ENCODE data around the gene HACD1. TPM values are rescaled to one million over a fixed set of nuclear protein-coding genes. Genes with fewer than 3 reads are reported as not detected.

The HACD1 gene
- total RNA-seq, 2 experiments from 2014 or later: 0.40 to 1.1 TPM

DNA sequence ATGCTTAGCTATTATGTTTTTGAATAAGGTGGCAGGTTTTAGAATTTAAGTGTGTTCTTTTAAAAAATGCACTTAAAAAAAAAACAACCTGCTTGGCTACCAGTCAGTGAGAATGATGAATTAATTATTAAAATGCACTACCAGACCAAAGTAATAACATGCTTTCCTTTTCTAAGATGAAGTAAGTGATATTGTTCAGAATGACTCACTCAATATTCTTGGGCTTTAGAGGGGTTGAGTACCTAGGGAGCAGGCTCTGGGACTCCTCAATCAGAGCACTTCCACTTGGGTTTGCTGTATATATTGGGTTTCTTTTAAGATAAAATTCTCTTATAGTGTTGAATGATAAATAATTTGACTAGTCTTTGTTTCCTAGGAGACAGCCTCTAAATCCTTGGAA lies 35.4 kb upstream of the HACD1 start:
- ChIA-PET CTCF (interaction anchor here (1.2 kb wide), 1 partner anchor 10 kb away, joined by 4 read pairs; no protein-coding TSS in a partner anchor), POLR2A (interaction anchor here (1.0 kb wide), 1 partner anchor 8 kb away, joined by 3 read pairs; no protein-coding TSS in a partner anchor)
- Mint-ChIP-seq H3K9me3 (ENCODE audit: insufficient read depth) (peaks cover 43% of the 10 kb centered on the region), H3K36me3 (ENCODE audit: low read depth) (peaks cover 86% of the 10 kb centered on the region), H3K4me1 (ENCODE audit: low read depth) (peaks cover 79% of the 10 kb centered on the region), H3K27ac (no peak overlapping the region), H3K4me3 (no peak overlapping the region), H3K27me3 (ENCODE audit: low read depth) (no peaks in the 10 kb centered on the region)
- ATAC-seq: no peak
- DNase-seq: no peak

DNA sequence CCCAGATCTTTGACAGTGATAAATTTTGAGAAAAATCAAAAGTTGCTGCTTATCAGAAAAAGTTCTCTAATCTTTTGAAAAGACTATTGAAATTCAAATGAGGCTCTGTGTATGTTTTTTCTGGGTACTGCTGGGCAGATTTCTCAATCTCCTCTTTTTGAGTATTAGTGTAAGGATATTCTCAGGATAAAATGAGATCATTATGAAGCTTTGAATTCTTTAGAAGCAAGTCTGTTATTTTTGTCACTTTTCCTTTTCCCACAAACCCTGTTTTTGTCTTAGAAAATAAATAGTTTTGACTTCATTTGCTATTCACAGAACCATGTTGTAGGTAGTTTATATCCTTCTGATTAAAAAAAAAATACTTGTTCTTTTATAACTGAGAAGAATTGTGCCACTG lies 34.7 kb upstream of the HACD1 start:
- peak overlapping the region; percentile 58 for H3K27ac Mint-ChIP-seq
- DNase-seq (no peak), ATAC-seq (no peak)
- peaks cover 80% of the 10 kb centered on the region for H3K4me1 Mint-ChIP-seq (ENCODE audit: low read depth)
- H3K36me3 Mint-ChIP-seq (ENCODE audit: low read depth): peaks cover 86% of the 10 kb centered on the region
- H3K27me3 Mint-ChIP-seq (ENCODE audit: low read depth): no peaks in the 10 kb centered on the region
- CTCF ChIA-PET: no interaction called here
- POLR2A ChIA-PET: no interaction called here
- peaks cover 40% of the 10 kb centered on the region for H3K9me3 Mint-ChIP-seq (ENCODE audit: insufficient read depth)
- H3K4me3 Mint-ChIP-seq: no peak overlapping the region

DNA sequence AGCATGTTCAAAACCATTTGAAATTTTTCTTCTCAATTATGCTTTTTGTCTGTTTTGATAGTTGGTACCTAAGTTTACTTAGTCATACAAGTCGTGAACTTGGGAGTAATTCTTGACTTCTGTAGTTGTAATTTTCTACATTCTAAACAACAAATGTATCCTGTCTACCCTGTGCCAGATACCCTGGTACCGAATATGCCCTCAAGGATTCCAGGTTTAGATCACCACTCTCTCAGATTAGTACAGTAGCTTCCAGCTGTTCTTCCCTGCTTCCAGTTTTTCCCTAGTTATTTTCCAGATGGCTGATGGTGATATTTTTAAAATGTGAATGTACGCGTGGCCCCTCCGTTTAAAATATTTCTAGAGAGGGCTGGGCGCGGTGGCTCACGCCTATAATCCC lies 33.2 kb upstream of the HACD1 start:
- Mint-ChIP-seq H3K4me1 (ENCODE audit: low read depth) (peaks cover 81% of the 10 kb centered on the region), H3K27ac (peak overlapping the region; percentile 82), H3K36me3 (ENCODE audit: low read depth) (peaks cover 83% of the 10 kb centered on the region), H3K4me3 (peak overlapping the region; percentile 28), H3K9me3 (ENCODE audit: insufficient read depth) (peaks cover 36% of the 10 kb centered on the region), H3K27me3 (ENCODE audit: low read depth) (no peaks in the 10 kb centered on the region)
- POLR2A ChIA-PET: interaction anchor here (0.6 kb wide), 1 partner anchor 413 kb away, joined by 3 read pairs; no protein-coding TSS in a partner anchor
- no peak for DNase-seq
- CTCF ChIA-PET: no interaction called here
- ATAC-seq: no peak

DNA sequence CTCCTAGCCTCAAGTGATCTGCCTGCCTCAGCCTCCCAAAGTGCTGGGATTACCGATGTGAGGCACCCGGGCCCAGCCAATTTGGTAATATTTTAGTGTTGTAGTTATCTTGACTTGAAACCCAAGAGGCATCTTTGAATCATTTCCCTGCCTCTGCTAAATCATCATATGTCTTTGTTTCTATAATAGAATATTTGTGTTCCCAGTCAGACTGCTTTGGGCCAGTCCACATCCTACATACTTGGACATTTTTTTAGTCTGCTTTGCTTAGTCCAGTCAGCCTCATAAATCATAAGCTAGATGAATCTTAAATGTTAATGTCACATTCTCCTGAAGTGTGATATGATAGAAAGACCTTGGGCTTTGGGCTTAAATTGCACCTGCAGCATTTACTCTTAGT lies 32.7 kb upstream of the HACD1 start:
- peaks cover 79% of the 10 kb centered on the region for H3K4me1 Mint-ChIP-seq (ENCODE audit: low read depth)
- DNase-seq: no peak
- no peak for ATAC-seq
- POLR2A ChIA-PET: no interaction called here
- CTCF ChIA-PET: no interaction called here
- H3K27me3 Mint-ChIP-seq (ENCODE audit: low read depth): no peaks in the 10 kb centered on the region
- peaks cover 31% of the 10 kb centered on the region for H3K9me3 Mint-ChIP-seq (ENCODE audit: insufficient read depth)
- peak overlapping the region; percentile 25 for H3K27ac Mint-ChIP-seq
- H3K36me3 Mint-ChIP-seq (ENCODE audit: low read depth): peaks cover 77% of the 10 kb centered on the region
- no peak overlapping the region for H3K4me3 Mint-ChIP-seq

DNA sequence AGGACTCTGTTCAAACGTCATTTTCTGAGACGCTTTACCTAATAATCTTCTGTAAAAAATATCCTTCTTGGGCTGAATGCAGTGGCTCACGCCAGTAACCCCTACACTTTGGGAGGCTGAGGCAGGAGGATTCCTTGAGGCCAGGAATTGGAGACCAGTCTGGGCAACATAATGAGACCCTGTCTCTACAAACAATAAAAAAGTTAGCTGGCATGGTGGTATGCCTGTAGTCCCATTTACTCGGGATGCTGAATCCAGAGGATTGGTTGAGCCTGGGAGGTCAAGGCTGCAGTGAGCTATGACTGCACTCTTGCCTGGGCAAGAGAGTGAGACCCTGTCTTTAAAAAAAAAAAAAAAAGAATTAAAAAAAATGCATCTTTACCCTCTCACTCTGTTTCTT lies 31.9 kb upstream of the HACD1 start:
- Mint-ChIP-seq H3K4me3 (peak overlapping the region; percentile 71), H3K36me3 (ENCODE audit: low read depth) (peaks cover 78% of the 10 kb centered on the region), H3K27ac (peak overlapping the region; percentile 94), H3K4me1 (ENCODE audit: low read depth) (peaks cover 77% of the 10 kb centered on the region), H3K9me3 (ENCODE audit: insufficient read depth) (peaks cover 27% of the 10 kb centered on the region), H3K27me3 (ENCODE audit: low read depth) (no peaks in the 10 kb centered on the region)
- ATAC-seq (no peak), DNase-seq (no peak)
- ChIA-PET CTCF (interaction anchor here (0.8 to 2.7 kb wide), 3 partner anchors 13 to 93 kb away, joined by 3 to 11 read pairs (median 3); no protein-coding TSS in a partner anchor), POLR2A (interaction anchor here (0.7 to 1.6 kb wide), 4 partner anchors 18 to 420 kb away, joined by 3 to 7 read pairs (median 5); partner anchors contain the start of gene VIM)

DNA sequence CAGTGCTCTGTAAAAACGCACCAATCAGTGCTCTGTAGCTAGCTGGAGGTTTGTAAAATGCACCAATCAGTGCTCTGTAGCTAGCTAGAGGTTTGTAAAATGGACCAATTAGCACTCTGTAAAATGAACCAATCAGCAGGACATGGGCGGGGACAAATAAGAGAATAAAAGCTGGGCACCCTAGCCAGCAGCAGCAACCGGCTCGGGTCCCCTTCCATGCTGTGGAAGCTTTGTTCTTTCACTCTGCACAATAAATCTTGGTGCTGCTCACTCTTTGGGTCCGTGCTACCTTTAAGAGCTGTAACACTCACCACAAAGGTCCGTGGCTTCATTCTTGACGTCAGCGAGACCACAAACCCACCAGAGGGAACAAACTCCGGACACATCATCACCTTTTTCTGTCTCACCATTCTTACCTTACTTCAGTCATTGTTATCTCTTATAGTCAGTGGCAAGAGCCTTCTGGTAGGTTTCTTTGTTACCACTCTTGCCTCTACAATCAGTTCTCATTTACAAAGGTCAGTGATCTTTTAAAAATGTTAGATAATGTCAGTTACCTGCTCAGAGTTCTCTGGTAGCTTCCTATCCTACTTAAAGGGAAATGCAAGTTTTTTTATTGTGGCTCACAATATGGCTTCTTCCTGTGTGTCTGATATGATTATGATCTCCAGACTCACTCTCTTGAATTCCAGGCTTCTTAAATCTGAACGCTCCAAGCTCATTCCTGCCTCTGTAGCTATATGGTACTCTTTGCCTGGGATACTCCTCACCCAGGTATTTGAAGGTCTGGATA lies 31.3 kb upstream of the HACD1 start:
- Mint-ChIP-seq H3K4me1 (ENCODE audit: low read depth) (peaks cover 73% of the 10 kb centered on the region), H3K27ac (peak overlapping the region; percentile 94), H3K27me3 (ENCODE audit: low read depth) (no peaks in the 10 kb centered on the region), H3K36me3 (ENCODE audit: low read depth) (peaks cover 72% of the 10 kb centered on the region), H3K4me3 (peak overlapping the region; percentile 71), H3K9me3 (ENCODE audit: insufficient read depth) (peaks cover 22% of the 10 kb centered on the region)
- CTCF ChIA-PET: interaction anchor here (0.8 to 2.7 kb wide), 4 partner anchors 14 to 94 kb away, joined by 3 to 11 read pairs (median 3); partner anchors contain the start of gene HACD1
- POLR2A ChIA-PET: interaction anchor here (0.7 to 1.6 kb wide), 6 partner anchors 18 to 419 kb away, joined by 3 to 7 read pairs (median 4); partner anchors contain the start of gene VIM
- DNase-seq (peak; percentile 81), ATAC-seq (peak; percentile 22)

DNA sequence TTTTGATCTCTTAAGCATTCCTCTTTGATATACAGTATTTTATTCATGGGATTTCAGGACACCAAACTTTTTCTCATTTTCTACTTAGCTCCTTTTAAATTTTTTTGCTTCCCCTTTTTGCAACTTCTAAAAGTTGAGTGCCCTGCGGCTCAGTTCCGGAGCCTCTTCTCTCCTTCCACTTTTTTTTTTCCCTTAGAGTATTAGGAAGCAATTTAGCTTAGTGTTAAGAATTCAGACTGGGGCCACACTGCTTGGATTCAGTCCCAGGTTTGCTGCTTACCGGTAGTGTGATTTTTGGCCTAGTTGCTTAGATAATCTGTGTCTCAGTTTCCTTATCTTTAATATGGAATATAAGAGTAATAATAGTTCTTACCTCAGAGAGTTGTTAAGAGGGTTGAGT lies 30.2 kb upstream of the HACD1 start:
- Mint-ChIP-seq H3K27ac (peak overlapping the region; percentile 68), H3K27me3 (ENCODE audit: low read depth) (no peaks in the 10 kb centered on the region), H3K9me3 (ENCODE audit: insufficient read depth) (peaks cover 11% of the 10 kb centered on the region), H3K4me1 (ENCODE audit: low read depth) (peaks cover 76% of the 10 kb centered on the region), H3K4me3 (peak overlapping the region; percentile 34), H3K36me3 (ENCODE audit: low read depth) (peaks cover 61% of the 10 kb centered on the region)
- ATAC-seq: no peak
- ChIA-PET POLR2A (interaction anchor here (0.8 to 1.6 kb wide), 4 partner anchors 21 to 418 kb away, joined by 3 to 7 read pairs (median 4); partner anchors contain the start of gene VIM), CTCF (interaction anchor here (1.2 to 2.7 kb wide), 2 partner anchors 15 to 31 kb away, joined by 3 to 11 read pairs; no protein-coding TSS in a partner anchor)
- no peak for DNase-seq

DNA sequence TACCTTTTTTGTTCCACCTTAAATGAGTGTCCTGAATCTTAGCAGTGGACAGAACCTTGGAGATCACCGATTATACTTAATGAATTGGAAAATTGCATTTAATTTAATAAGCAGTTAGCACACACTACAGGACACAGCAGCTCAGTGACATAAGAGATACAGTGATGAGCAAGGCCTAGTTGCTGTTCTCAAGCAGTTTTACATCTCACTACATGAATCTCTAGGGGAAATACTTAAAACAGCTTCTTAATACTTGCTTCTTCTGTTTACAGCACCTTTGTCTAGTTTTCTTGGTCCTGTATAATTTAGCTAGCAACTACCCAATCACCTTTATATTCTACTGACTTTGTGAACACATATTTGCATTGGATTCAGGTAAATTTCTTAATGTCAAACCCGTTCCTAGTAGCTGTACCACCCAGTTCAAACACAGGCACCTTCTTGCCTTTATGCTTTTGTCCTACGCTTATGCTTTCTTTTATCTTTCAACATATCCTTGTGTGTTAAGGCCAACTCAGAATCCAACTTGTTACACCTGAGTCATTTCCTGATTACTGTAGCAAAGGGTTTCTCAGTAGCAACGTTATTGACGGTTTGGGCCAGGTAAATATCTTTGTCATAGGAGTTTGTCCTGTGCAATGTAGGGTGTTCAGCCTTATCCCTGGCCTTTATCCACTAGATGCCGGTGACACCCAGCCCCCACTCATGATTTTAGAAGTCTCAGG lies 28.6 kb upstream of the HACD1 start:
- POLR2A ChIA-PET: interaction anchor here (0.6 to 3.1 kb wide), 6 partner anchors 17 to 416 kb away, joined by 3 to 15 read pairs (median 4); no protein-coding TSS in a partner anchor
- CTCF ChIA-PET: interaction anchor here (1.0 to 1.7 kb wide), 3 partner anchors 15 to 64 kb away, joined by 3 to 4 read pairs (median 3); no protein-coding TSS in a partner anchor
- peaks cover 6% of the 10 kb centered on the region for H3K9me3 Mint-ChIP-seq (ENCODE audit: insufficient read depth)

DNA sequence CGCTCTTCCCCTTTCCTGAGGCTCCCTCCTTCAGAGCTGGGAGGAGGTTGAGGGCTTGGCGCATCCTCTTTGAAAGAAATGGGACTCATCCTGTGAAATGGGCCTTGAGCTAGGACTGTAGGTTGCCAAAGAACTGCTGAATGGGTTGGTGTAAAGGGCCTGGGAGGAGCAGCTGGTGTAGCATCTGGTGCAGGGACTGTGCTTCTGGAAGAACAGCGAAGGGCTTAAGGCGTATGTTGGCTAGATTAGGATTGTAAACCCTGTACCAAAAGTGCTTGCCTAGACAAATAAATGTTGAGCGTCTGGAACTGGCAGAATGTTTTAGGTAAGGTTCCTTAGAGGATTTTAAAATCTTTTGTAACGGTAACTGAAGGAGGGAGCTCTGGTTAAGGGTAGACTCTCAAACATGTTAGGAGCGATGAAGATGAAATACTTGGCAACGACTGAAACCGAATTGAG lies 27.3 kb upstream of the HACD1 start:
- ChIA-PET CTCF (interaction anchor here (0.7 to 2.6 kb wide), 13 partner anchors 10 to 355 kb away, joined by 3 to 11 read pairs (median 4); partner anchors contain the start of gene HACD1), POLR2A (interaction anchor here (0.6 to 3.1 kb wide), 26 partner anchors 9 to 827 kb away, joined by 3 to 27 read pairs (median 4); partner anchors contain the start of genes RSU1 and TMEM236)
- DNase-seq: peak; percentile 36

More for the DNA sequence above, 28.6 kb upstream of the HACD1 start:
- Mint-ChIP-seq H3K36me3 (ENCODE audit: low read depth) (peaks cover 51% of the 10 kb centered on the region), H3K4me1 (ENCODE audit: low read depth) (peaks cover 71% of the 10 kb centered on the region), H3K4me3 (peak overlapping the region; percentile 95), H3K27me3 (ENCODE audit: low read depth) (no peaks in the 10 kb centered on the region), H3K27ac (peak overlapping the region; percentile 80)
- peak; percentile 29 for ATAC-seq
- peak; percentile 35 for DNase-seq

DNA sequence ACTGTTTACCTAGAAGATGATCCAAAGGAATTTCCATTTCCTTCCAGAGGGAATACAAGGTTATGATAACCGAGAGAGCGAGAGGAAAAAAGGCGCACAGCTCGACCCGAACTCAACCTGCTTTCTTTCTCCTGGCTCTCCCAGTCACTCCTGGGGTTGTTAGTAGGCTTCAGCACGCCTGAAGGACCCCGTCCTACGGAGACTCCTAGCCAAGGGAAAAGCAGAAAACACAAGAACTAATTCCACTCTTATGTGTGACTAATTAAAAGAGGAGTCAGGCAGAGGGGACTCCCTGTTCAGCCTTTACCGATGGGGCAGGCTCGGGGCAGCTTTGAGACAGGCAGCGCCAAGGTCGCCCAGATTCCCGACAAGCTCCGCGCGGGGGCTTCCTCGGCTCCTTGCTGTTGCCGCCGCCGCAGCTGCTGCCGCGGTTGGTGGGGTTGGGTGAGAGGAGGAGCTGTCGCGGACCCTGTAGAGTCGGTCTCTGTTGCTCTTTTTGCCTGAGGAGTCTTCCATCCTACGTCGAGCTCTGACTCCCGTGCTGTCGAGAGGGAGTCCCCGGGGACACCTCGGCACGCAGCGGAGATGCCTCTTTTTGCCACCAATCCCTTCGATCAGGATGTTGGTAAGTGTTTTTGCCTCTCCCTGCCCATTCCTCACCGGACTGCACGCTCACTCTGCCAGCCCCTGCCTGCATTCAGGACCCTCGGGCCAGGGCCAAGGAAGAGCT lies 26.7 kb upstream of the HACD1 start, which contains the start of gene STAM:
Gene STAM (plus strand): TSS at position 397 of the 730 bp plus-strand sequence. CDS start 189 bp downstream, at position 586.
- Mint-ChIP-seq H3K27ac (peak within 1 kb of the TSS; percentile 100), H3K9me3 (ENCODE audit: insufficient read depth) (peaks cover 6% of the 10 kb centered on the region), H3K27me3 (ENCODE audit: low read depth) (no peaks in the 10 kb centered on the region), H3K4me1 (ENCODE audit: low read depth) (peaks cover 54% of the 10 kb centered on the region), H3K4me3 (peak within 1 kb of the TSS; percentile 95), H3K36me3 (ENCODE audit: low read depth) (peaks cover 39% of the 10 kb centered on the region)
- ChIA-PET CTCF (interaction anchor here (0.7 to 2.6 kb wide), 14 partner anchors 11 to 354 kb away, joined by 3 to 11 read pairs (median 4); partner anchors contain the start of gene HACD1), POLR2A (interaction anchor here (0.6 to 3.1 kb wide), 29 partner anchors 9 to 827 kb away, joined by 3 to 27 read pairs (median 3); partner anchors contain the start of genes HACD1, RSU1 and TMEM236)
- peak; percentile 86 for ATAC-seq
- peak; percentile 95 for DNase-seq

More for the DNA sequence above, 27.3 kb upstream of the HACD1 start:
- ATAC-seq: peak; percentile 31
- peak overlapping the region; percentile 100 for H3K27ac Mint-ChIP-seq
- no peaks in the 10 kb centered on the region for H3K27me3 Mint-ChIP-seq (ENCODE audit: low read depth)
- H3K9me3 Mint-ChIP-seq (ENCODE audit: insufficient read depth): peaks cover 6% of the 10 kb centered on the region
- peaks cover 59% of the 10 kb centered on the region for H3K4me1 Mint-ChIP-seq (ENCODE audit: low read depth)
- peak overlapping the region; percentile 95 for H3K4me3 Mint-ChIP-seq
- peaks cover 43% of the 10 kb centered on the region for H3K36me3 Mint-ChIP-seq (ENCODE audit: low read depth)
